OCI-LY7 (cell line): ENCODE results near the gene CPXM1.

Experiments used
- EZH2phosphoT487 ChIP-seq: fragments of 200-600 bp; sonication (generic); IDR thresholded peaks from 2 replicates; pipeline ENCODE4 v1.6.1; 2018; ENCODE audit warnings: low read depth, borderline replicate concordance, mild to moderate bottlenecking, mixed run types, antibody characterized with exemption, low read length, moderate library complexity, mixed read lengths
- TF ChIP-seq, protein P1 (sequence below): fragments of 200-600 bp; sonication (generic); conservative IDR thresholded peaks from 2 replicates; pipeline ENCODE4 v1.5.1; 2014; ENCODE audit warnings: mild to moderate bottlenecking, antibody characterized with exemption, low read length, moderate library complexity, mixed read lengths

DNA sequence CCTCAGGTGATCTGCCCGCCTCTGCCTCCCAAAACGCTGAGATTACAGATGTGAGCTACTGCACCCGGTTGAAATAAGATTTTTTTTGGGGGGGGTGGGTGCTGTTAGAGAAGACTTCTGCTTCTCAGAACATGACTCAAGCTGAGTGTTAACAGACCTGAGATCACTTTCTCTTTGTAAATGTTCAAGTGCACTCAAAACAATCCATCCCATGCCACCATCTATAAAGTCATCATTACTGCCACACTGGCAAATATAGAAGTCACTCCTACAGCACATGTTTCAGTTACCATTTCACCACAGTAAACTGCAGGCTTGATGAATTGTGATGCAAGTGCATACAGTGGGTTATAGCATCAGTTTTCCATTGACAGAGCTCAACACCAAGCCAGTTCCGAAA, 49.1 kb upstream of the CPXM1 start:
- TF ChIP-seq, protein P1, sequence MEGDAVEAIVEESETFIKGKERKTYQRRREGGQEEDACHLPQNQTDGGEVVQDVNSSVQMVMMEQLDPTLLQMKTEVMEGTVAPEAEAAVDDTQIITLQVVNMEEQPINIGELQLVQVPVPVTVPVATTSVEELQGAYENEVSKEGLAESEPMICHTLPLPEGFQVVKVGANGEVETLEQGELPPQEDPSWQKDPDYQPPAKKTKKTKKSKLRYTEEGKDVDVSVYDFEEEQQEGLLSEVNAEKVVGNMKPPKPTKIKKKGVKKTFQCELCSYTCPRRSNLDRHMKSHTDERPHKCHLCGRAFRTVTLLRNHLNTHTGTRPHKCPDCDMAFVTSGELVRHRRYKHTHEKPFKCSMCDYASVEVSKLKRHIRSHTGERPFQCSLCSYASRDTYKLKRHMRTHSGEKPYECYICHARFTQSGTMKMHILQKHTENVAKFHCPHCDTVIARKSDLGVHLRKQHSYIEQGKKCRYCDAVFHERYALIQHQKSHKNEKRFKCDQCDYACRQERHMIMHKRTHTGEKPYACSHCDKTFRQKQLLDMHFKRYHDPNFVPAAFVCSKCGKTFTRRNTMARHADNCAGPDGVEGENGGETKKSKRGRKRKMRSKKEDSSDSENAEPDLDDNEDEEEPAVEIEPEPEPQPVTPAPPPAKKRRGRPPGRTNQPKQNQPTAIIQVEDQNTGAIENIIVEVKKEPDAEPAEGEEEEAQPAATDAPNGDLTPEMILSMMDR = no peak
- TF ChIP-seq EZH2phosphoT487 = no peak
